HepG2 (cell line): ENCODE data around the gene NT5DC1. TPM values are rescaled to one million over a fixed set of nuclear protein-coding genes. Genes with fewer than 3 reads are reported as not detected.

Experiments
- ARID2 ChIP-seq: sonication (generic); formaldehyde crosslinking; IDR thresholded peaks from 2 replicates; pipeline ENCODE4 v1.8.1; 2022; ENCODE audit warnings: mild to moderate bottlenecking, missing genetic modification reagents, borderline replicate concordance
- ATF2 ChIP-seq: sonication (generic); formaldehyde crosslinking; IDR thresholded peaks from 2 replicates; pipeline ENCODE4 v1.4.0; 2020; ENCODE audit warnings: missing genetic modification reagents
- ERF ChIP-seq: IDR thresholded peaks from 2 replicates; pipeline ENCODE4 v1.6.1; 2018; ENCODE audit warnings: missing biosample characterization, missing genetic modification reagents
- GABPA ChIP-seq, 2 experiments: IDR thresholded peaks; 2 replicates each; pipeline ENCODE4 v1.6.1; 2011 to 2016; ENCODE audit warnings: low read depth in 2 of 2, low read length in 1 of 2, missing biosample characterization in 1 of 2, missing genetic modification characterization in 1 of 2
- GATAD2A ChIP-seq: IDR thresholded peaks from 2 replicates; pipeline ENCODE4 v1.6.1; 2016
- GRHL1 ChIP-seq: sonication (generic); formaldehyde crosslinking; conservative IDR thresholded peaks from 2 replicates; pipeline ENCODE4 v1.8.0; 2022; ENCODE audit warnings: missing genetic modification reagents
- KMT2B ChIP-seq: IDR thresholded peaks from 2 replicates; pipeline ENCODE4 v1.6.1; 2016; ENCODE audit warnings: missing genetic modification reagents, missing compliant biosample characterization
- MTF1 ChIP-seq: sonication (generic); formaldehyde crosslinking; IDR thresholded peaks from 2 replicates; pipeline ENCODE4 v1.5.0; 2020; ENCODE audit warnings: missing genetic modification reagents
- NR2F1 ChIP-seq, 2 experiments: fragments of 450-650 bp in 1 of 2; formaldehyde crosslinking in 1 of 2; IDR thresholded peaks; 2 replicates each; pipeline versions ENCODE4 v1.5.0 to v1.6.1; 2016 to 2020; ENCODE audit warnings: mild to moderate bottlenecking in 1 of 2, missing compliant biosample characterization in 1 of 2, missing genetic modification reagents in 1 of 2, moderate library complexity in 1 of 2
- RARA ChIP-seq: IDR thresholded peaks from 2 replicates; pipeline ENCODE4 v1.6.1; 2016; ENCODE audit warnings: missing genetic modification reagents, missing compliant biosample characterization
- SAP130 ChIP-seq: IDR thresholded peaks from 2 replicates; pipeline ENCODE4 v1.6.1; 2016; ENCODE audit warnings: low read depth
- SOX5 ChIP-seq: IDR thresholded peaks from 2 replicates; pipeline ENCODE4 v1.6.1; 2016; ENCODE audit warnings: borderline replicate concordance
- SP1 ChIP-seq, 2 experiments: fragments of 450-650 bp in 1 of 2; sonication (generic) in 1 of 2; formaldehyde crosslinking in 1 of 2; IDR thresholded peaks; 2 replicates each; pipeline versions ENCODE4 v1.4.0 to v1.6.1; 2016 to 2020; ENCODE audit warnings: missing genetic modification reagents in 1 of 2
- SP5 ChIP-seq: IDR thresholded peaks from 2 replicates; pipeline ENCODE4 v1.6.1; 2016; ENCODE audit warnings: low read depth, borderline replicate concordance
- ZNF264 ChIP-seq: sonication (generic); formaldehyde crosslinking; IDR thresholded peaks from 2 replicates; pipeline ENCODE4 v1.4.0; 2020; ENCODE audit warnings: missing genetic modification reagents
- ZNF280D ChIP-seq: sonication (generic); formaldehyde crosslinking; IDR thresholded peaks from 2 replicates; pipeline ENCODE4 v1.5.1; 2020; ENCODE audit warnings: mild to moderate bottlenecking, missing genetic modification reagents
- ZNF331 ChIP-seq: sonication (generic); formaldehyde crosslinking; IDR thresholded peaks from 2 replicates; pipeline ENCODE4 v1.4.0; 2020; ENCODE audit warnings: missing genetic modification reagents
- ZNF646 ChIP-seq: sonication (generic); formaldehyde crosslinking; IDR thresholded peaks from 2 replicates; pipeline ENCODE4 v1.9.0; 2021; ENCODE audit warnings: mild to moderate bottlenecking, missing genetic modification reagents
- polyA plus RNA-seq, 8 experiments: library from polyadenylated mRNA; depleted of rRNA in 3 of 8; stranded (reverse) in 7 of 8; unstranded in 1 of 8; fragments of >200 nt; fragmentation: Illumina TruSeq in 4 of 8; extraction: Trizol in 4 of 8; gene quantifications; 2 replicates each; pipeline versions ENCODE4 v1.2.1 to v1.2.3, GENCODE V29; 2011 to 2016; ENCODE audit warnings: low read depth in 4 of 8, missing spikeins in 1 of 8, mixed read lengths in 1 of 8; ENCODE audit not compliant: insufficient read depth in 1 of 8
- total RNA-seq, 5 experiments: library from RNA; depleted of rRNA; stranded (reverse); fragments of >200 nt; fragmentation: Illumina TruSeq; extraction: Trizol; gene quantifications; 2 replicates each; pipeline ENCODE4 v1.2.3, GENCODE V29; 2016; ENCODE audit warnings: low read depth in 1 of 5

Gene NT5DC1
- total and polyA plus RNA-seq, 2 of the 13 experiments (the other 11 are each of a cell fraction or from before 2014, with no cell fraction given), result 27.0 to 56.1 TPM

GRCh38 chr6:116247285-116247684 is 146.6 kb downstream of the NT5DC1 start (continued):
- no peak for TF ChIP-seq ZNF646 (CRISPR knock-in tag)
- TF ChIP-seq ATF2 (CRISPR knock-in tag), result 0 out of 2 replicates have a peak, but pooled peaks have one; percentile 34
- TF ChIP-seq GRHL1 (CRISPR knock-in tag), result no peak
- TF ChIP-seq ZNF331 (CRISPR knock-in tag), result peak; percentile 82
- peak; percentile 89 for TF ChIP-seq GATAD2A (CRISPR knock-in tag)
- TF ChIP-seq SOX5 (CRISPR knock-in tag), result peak; percentile 49; the same call in 1 of the 2 replicates
- TF ChIP-seq ERF (CRISPR knock-in tag), result peak; percentile 51; the same call in 1 of the 2 replicates
- no peak for TF ChIP-seq SP5 (CRISPR knock-in tag)
- peak; percentile 48; the same call in 1 of the 2 replicates for TF ChIP-seq RARA
- TF ChIP-seq GABPA (IDR thresholded peaks at IDR 0.05; ENCODE audit: low read depth, low read length), result no peak
- peak; percentile 2; the same call in 1 of the 2 replicates for TF ChIP-seq GABPA (CRISPR knock-in tag; IDR thresholded peaks at IDR 0.05; ENCODE audit: low read depth)
- TF ChIP-seq SAP130 (CRISPR knock-in tag), result peak; percentile 52; the same call in 1 of the 2 replicates
- peak; percentile 70; the same call in 1 of the 2 replicates for TF ChIP-seq ZNF280D (CRISPR knock-in tag)
- TF ChIP-seq NR2F1 (CRISPR knock-in tag; IDR thresholded peaks at IDR 0.05), result 0 out of 4 replicates have a peak, but pooled peaks have one; percentile 32 to 49
- TF ChIP-seq ZNF264 (CRISPR knock-in tag), result peak; percentile 67; the same call in 1 of the 2 replicates
- peak; percentile 36; the same call in 1 of the 2 replicates for TF ChIP-seq KMT2B (CRISPR knock-in tag)
- no peak for TF ChIP-seq SP1 (IDR thresholded peaks at IDR 0.05)
- TF ChIP-seq SP1 (CRISPR knock-in tag; IDR thresholded peaks at IDR 0.05), result no peak
- no peak for TF ChIP-seq MTF1 (CRISPR knock-in tag)
- TF ChIP-seq ARID2 (CRISPR knock-in tag), result peak; percentile 43; the same call in 1 of the 2 replicates
